ENCODE measurements around the gene GLS2.
A peak's percentile ranks its signal among the peaks of the same experiment; 100 is the strongest.

The GLS2 gene

DNA sequence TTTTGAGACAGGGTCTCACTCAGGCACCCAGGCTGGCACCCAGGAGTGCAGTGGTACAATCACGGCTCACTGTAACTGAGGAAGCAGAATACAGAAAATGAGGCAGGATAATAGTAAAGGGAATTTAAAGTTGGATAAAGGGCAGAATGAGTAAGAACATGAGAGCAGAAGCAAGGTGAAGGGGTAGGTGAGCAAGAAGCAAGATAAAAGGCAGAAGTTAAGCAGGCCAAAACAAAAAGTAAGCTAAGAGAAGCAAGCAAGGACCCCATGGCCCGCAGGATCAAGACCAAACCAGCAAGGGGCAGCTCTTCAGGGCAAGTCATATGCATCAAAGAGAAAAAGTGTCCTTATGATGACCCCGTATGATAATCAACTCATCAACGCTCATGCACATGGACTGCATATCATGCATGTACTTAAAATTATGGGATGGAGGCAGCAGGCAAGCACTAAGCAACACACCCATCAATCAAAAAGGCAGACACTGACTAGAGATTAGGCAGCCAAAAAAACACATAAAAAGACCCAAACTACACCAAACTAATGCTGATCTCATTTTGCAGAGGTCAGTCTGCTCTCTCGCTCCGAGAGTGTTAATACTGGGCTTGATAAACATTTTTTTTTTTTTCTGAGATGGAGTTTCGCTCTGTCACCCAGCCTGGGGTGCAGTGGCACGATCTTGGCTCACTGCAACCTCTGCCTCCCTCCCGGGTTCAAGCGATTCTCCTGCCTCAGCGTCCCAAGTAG is 50.4 kb downstream of the GLS2 start:
- DNase-seq: no peak

DNA sequence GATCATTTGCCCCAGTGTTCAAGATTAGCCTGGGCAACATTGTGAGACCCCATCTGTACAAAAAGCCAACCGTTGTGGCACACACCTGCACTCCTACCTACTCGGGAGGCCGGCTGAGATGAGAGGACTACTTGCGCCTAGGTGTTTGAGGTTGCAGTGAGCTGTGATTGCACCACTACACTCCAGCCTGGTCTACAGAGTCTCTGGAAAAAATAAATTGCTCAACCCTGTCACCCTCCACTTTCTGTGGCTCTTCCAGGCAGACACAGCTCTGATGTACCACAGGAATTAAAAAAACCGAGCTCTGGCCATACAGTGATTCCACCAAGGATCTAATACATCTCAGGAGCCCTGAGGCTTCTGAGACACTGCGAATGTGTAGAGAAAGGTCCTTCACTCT is 53.1 kb downstream of the GLS2 start:
- no peak for DNase-seq

- DNase-seq: no peak
Observed at GRCh38 chr12:56431850-56432249, 56.1 kb downstream of the GLS2 start.

GRCh38 chr12:56431288-56431687 is 56.7 kb downstream of the GLS2 start:
- DNase-seq: no peak

- DNase-seq: no peak
Observed at GRCh38 chr12:56425940-56426438, 62.0 kb downstream of the GLS2 start.

DNA sequence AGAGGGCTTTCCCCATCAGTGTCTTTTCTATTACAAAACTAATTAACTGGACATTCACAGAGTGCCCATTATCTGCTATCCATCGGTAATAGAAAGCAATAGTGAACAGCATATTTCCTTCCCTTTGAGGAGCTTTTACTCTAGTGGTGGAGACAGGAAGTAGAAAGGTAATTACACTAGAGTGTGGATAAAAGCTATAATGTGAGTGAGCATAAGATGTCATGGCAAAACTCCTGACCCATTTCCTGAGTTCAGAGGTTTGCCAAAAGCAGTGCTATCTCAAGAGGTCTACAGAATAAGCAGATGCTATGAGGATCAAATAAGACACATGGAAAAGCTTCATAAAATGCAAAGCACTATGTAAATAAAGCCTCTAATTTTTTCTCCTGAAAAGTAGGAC is 62.8 kb downstream of the GLS2 start:
- DNase-seq: peak; percentile 9

Data from CD4-positive, alpha-beta T cell treated with Interleukin-6 for 4 hours (primary cell).